Neural crest cell (in vitro differentiated cells): Measurements from ENCODE around the gene POTEG. TPM values are rescaled to one million over a fixed set of nuclear protein-coding genes. Genes with fewer than 3 reads are reported as not detected.
"Not testable (repeated sequence)": the region's sequence is repeated elsewhere in the genome, so short reads cannot be mapped to it uniquely, and the experiment has no call there.

Experiments
- DNase-seq: peaks from one replicate; pipeline ENCODE4 v3.0.0; 2021; ENCODE audit warnings: low read depth, mixed read lengths, low spot score
- H3K27ac Mint-ChIP-seq: one replicate; pipeline ENCODE4 v1.8.0; 2021; ENCODE audit warnings: mild to moderate bottlenecking, mixed read lengths; ENCODE audit not compliant: unreplicated experiment
- H3K27me3 Mint-ChIP-seq: 2 replicates; pipeline ENCODE4 v1.8.0; 2021; ENCODE audit warnings: low read depth, mild to moderate bottlenecking, mixed read lengths
- H3K36me3 Mint-ChIP-seq: 2 replicates; pipeline ENCODE4 v1.8.0; 2021; ENCODE audit warnings: low read depth, mild to moderate bottlenecking, mixed read lengths
- H3K4me1 Mint-ChIP-seq: 2 replicates; pipeline ENCODE4 v1.8.0; 2021; ENCODE audit warnings: mixed read lengths
- H3K4me3 Mint-ChIP-seq: one replicate; pipeline ENCODE4 v1.8.0; 2021; ENCODE audit warnings: mild to moderate bottlenecking, mixed read lengths
- H3K9me3 Mint-ChIP-seq: 2 replicates; pipeline ENCODE4 v1.8.0; 2021; ENCODE audit warnings: mixed read lengths
- long read RNA-seq: library from polyadenylated mRNA; unstranded; transcript quantifications from one replicate; pipeline ENCODE4 v2.0.0, GENCODE V29; 2020
- total RNA-seq: library from RNA; stranded (reverse); gene quantifications from 2 replicates; pipeline ENCODE4 v1.2.1, GENCODE V29; 2021

POTEG gene
- not detected in 2 replicates for total RNA-seq
- long read RNA-seq: 0 reads

DNA sequence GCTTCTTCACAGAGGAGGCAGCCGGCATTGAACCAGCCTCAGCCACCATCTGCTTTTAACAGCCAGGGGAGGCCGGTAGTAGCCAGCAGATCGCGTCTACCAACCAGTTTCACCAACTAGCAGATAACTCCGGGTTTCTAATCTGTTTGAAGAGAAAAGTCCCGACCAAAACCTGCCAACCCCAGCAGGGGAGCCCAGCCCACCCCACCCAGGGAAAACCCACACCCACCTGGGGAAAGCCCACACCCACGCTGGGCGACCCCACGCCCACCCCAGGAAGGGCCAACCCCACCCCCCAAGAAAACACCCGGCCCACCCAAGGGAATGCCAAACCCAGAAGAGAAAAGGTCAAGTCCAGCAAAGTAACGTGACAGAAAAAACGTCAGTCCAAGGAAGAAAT lies at the start of gene POTEG:
POTEG (minus strand) TSS at position 101 of the 400 bp plus-strand sequence; CDS start at position 49, 52 bp downstream.
- not testable (repeated sequence) for H3K4me3 Mint-ChIP-seq, H3K4me1 Mint-ChIP-seq, H3K36me3 Mint-ChIP-seq, DNase-seq, H3K9me3 Mint-ChIP-seq, H3K27me3 Mint-ChIP-seq, H3K27ac Mint-ChIP-seq

DNA sequence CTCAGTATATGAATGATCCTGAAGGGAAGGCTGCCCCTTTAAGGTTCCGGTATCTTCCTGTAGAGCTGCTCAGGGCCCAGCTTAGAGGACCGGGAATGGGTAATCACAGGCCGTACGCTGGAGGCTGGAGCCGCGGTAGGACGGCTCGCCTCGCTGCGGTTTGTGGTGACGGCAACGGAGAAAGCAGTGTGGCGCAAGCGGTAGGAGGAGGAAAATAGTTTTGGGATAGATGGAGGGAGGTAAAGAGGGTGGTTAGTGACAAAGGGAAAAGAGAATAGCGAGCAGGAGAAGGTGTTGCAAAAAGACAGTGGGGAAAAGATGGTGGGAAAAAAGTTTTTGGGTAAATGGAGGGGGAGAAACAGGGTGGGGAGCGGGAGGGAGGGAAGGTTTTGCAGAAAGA lies 48.0 kb upstream of the POTEG start:
- not testable (repeated sequence) for H3K27ac Mint-ChIP-seq, H3K27me3 Mint-ChIP-seq, H3K4me1 Mint-ChIP-seq, DNase-seq, H3K9me3 Mint-ChIP-seq, H3K36me3 Mint-ChIP-seq, H3K4me3 Mint-ChIP-seq

DNA sequence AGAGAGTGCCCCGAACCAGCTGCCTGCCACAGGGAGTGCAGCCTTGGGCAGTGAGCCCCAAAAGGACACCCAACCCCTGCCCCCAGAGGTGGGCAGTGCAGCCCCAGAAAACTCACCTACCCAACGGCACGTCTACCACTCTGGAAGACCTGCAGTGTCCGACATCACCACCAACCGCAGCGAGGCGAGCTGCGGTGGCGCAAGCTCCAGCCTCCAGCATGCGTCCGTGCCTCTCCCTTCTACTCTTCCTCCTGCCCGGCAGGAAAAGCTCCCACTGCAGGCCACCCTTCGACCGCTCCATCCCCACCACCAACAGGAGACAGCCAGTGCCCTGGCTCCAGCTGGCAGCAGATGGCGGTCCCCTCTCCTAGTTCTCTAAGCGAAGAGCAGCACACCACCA lies 47.3 kb upstream of the POTEG start:
- not testable (repeated sequence) for H3K4me1 Mint-ChIP-seq, H3K27ac Mint-ChIP-seq

DNA sequence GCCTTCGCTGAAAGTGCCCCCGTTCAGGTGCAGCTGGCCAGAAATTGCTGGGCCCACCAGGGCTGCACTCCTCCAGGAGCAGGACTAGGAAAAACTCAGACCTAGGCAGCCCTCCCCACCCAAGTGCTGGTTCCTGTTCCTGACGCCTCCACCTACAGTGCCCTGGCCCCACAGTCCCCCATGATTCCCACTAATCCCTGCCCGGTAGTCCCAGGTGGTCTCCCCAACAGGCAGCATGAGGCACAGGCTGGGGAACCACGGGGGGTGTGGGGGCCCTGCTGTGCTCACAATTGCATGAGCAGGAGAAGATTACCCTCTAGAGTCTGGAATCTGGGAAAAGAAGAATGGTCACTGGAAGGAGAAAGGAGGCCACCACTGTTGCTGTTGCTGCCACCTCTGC lies 46.4 kb upstream of the POTEG start:
- not testable (repeated sequence) for H3K4me3 Mint-ChIP-seq, H3K4me1 Mint-ChIP-seq, H3K27me3 Mint-ChIP-seq, DNase-seq, H3K27ac Mint-ChIP-seq, H3K9me3 Mint-ChIP-seq, H3K36me3 Mint-ChIP-seq

More for the DNA sequence above, 47.3 kb upstream of the POTEG start:
- not testable (repeated sequence) for DNase-seq, H3K27me3 Mint-ChIP-seq, H3K4me3 Mint-ChIP-seq, H3K36me3 Mint-ChIP-seq, H3K9me3 Mint-ChIP-seq

DNA sequence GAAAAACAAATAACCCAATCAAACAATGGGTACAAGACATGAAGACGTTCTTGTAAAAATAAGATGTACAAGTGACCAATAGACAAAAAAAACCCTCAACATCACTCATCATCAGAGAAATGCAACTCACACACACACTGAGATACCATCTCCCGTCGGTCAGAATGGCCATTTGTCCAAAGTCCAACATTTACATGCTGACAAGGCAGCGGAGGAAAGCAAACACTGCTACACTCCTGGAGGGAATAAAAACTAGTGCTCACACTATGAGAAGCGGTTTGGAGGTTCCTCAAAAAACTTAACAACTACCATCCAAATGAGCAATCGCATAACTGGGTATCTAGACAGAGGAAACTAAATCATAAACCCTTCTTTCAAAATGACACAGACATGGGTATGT lies 11.6 kb upstream of the POTEG start:
- not testable (repeated sequence) for H3K27me3 Mint-ChIP-seq, DNase-seq, H3K27ac Mint-ChIP-seq, H3K9me3 Mint-ChIP-seq, H3K4me1 Mint-ChIP-seq, H3K4me3 Mint-ChIP-seq, H3K36me3 Mint-ChIP-seq

DNA sequence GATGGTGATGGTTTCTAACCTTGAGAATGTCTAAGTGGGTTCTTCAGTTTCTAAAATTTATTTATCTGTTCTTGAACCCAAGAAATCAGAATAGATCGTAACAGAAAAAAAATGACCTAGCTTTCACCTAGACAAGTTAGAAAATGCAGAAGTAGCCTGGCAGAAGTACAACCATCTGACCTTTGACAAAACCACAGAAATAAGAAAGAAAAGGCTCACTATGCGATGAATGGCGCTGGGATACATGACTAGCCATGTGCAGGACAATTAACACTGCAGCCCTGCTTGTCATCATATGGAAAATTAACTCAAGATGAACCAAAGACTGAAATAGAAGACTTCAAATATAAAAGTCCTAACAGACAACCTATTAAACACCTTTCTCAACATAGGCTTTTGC lies 5.7 kb upstream of the POTEG start:
- H3K4me3 Mint-ChIP-seq, DNase-seq, H3K4me1 Mint-ChIP-seq, H3K27me3 Mint-ChIP-seq, H3K9me3 Mint-ChIP-seq, H3K36me3 Mint-ChIP-seq, H3K27ac Mint-ChIP-seq: not testable (repeated sequence)

DNA sequence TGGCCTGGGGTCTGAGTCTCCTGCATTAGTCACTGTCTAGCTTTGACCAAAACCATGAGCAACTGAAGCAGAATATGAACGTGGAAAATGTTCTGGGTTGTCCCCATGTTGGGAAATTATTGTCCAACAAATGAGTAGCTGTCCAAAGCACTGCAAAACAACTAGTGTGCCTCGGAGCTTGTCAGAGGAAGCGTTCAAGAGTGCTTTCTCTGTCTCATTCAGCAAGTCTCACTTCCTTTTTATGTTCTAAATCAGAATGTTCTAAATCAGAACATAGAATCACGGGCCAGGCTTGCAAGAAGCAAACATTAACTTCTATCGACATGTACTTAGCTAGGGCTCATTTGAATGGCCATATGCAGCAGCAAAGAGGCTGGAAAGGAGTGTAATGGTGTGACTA lies 5.1 kb upstream of the POTEG start:
- H3K27me3 Mint-ChIP-seq, H3K4me1 Mint-ChIP-seq, H3K36me3 Mint-ChIP-seq, DNase-seq, H3K27ac Mint-ChIP-seq, H3K9me3 Mint-ChIP-seq, H3K4me3 Mint-ChIP-seq: not testable (repeated sequence)

DNA sequence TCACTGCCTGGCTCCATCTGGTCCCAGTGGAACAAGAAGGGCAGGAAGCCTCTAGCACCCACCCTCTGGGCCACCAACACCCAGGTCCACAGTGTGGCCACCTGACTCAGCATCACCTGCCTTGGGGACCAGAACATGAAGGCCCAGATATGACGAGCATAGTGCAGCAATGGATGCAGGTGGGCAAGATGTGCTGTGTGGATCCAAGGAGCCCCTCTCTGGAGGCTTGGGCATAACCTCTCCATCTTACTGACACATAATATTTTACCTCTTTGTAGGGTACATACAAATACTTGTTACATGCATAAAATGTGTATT lies 2.9 kb upstream of the POTEG start:
- not testable (repeated sequence) for DNase-seq, H3K4me1 Mint-ChIP-seq, H3K27me3 Mint-ChIP-seq, H3K36me3 Mint-ChIP-seq, H3K27ac Mint-ChIP-seq, H3K9me3 Mint-ChIP-seq, H3K4me3 Mint-ChIP-seq

DNA sequence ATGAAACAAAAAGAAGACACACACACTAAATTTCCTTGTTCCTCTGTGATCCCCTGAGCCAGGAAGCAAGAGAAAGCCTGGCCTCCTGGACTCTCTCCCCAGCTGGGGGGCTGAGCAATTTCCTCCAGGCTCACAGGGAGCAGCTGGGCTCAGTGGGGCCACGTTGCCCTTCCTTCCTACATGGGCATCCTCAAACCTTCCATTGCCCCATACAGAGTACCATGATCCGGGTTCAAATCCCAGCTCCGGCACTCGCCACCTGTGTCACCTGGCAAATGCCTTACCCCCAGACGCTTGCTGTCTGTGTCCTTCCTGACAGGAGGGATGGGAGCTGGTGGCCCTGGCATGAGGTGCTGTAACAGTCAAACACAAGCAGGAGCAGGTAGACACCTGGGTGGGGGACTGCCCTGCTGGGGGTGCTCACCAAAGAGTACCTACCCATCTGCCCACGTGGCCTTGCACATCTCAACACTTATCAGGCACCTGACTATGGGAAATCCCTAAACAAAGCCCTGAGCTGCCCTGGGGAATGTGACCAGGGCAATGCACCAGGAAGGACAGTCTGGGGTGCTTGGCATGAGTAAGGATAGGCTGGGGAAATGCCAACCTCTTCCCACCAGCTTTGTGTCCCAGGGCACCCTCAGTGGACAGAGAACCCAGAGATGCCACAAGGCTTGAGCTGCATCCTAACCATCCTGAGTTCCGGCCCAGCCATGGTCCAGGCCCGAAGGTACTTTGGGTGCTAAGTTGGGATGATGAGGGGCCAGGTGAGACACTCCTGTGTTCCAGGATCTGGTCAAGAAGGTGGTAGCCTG lies 2.4 kb upstream of the POTEG start:
- not testable (repeated sequence) for H3K27me3 Mint-ChIP-seq, H3K4me1 Mint-ChIP-seq

DNA sequence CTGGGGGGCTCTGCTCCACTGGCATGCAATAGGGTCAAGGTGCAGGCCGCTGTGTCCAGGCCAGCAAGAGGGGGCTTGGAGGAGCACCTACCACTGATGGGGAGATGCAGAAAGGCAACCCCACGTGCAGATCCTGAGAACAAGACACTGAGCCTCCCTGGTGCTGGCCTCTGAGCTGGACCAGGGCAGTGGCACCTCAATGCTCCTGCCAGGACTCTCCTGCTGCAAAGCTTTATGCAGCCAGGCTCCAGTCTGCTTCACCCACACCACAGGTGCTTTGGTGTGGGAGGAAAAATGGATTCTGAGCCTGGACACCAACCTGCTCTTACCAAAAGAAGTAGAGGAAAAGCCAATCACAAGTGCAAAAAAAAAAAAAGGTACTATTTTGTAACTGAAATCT lies 1.7 kb upstream of the POTEG start:
- H3K4me3 Mint-ChIP-seq, H3K27me3 Mint-ChIP-seq, DNase-seq, H3K9me3 Mint-ChIP-seq, H3K4me1 Mint-ChIP-seq, H3K36me3 Mint-ChIP-seq, H3K27ac Mint-ChIP-seq: not testable (repeated sequence)

More for the DNA sequence above, 2.4 kb upstream of the POTEG start:
- not testable (repeated sequence) for H3K4me3 Mint-ChIP-seq, DNase-seq, H3K27ac Mint-ChIP-seq, H3K36me3 Mint-ChIP-seq, H3K9me3 Mint-ChIP-seq

DNA sequence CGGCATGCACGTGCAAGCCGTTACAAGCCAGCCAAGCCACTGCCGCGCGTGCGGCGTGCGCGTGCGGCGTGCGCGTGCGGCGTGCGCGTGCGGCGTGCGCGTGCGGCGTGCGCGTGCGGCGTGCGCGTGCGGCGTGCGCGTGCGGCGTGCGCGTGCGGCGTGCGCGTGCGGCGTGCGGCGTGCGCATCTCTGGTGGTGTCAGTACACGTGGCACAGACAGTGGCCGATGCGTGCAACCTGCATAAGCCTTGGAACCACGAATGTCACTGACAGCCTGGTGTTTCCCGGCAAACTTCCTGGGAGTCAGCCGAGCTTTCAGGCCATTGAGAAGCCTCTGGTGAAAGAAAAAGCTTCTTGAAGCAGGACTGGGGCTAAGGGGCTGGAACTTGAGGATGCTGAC lies 750 bp upstream of the POTEG start:
- H3K36me3 Mint-ChIP-seq, H3K4me3 Mint-ChIP-seq, H3K4me1 Mint-ChIP-seq, H3K27ac Mint-ChIP-seq, H3K27me3 Mint-ChIP-seq, DNase-seq, H3K9me3 Mint-ChIP-seq: not testable (repeated sequence)

DNA sequence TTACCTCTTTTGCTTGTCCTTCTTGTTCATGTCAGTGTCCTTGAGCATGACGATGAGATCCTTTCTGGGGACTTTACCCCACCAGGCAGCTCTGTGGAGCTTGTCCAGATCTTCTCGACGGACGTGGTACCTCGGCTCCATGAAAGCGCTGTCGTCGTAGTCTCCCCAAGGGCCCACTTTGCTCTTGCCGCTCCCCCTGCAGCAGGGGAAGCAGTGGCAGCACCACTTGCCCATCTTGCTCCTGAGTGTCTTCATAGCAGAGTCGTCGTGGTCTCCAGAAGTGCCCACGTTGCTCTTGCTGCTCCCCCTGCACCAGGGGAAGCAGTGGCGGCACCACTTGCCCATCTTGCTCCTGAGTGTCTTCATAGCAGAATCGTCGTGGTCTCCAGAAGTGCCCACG lies 376 bp downstream of the POTEG start:
- H3K4me3 Mint-ChIP-seq, H3K27ac Mint-ChIP-seq, H3K4me1 Mint-ChIP-seq, H3K27me3 Mint-ChIP-seq, H3K9me3 Mint-ChIP-seq, DNase-seq, H3K36me3 Mint-ChIP-seq: not testable (repeated sequence)

DNA sequence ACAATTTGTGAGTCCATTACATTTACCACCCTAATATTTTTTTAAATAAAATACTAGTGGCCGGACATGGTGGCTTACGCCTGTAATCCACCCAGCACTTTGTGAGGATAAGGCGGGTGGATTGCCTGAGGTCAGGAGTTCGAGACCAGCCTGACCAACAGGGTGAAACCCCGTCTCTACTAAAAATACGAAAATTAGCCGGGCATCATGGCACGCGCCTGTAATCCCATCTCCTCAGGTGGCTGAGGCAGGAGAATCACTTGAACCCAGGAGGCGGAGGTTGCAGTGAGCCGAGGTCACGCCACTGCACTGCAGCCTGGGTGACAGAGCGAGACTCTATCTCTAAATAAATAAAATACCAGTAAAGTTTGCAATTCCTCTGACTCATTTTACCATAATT lies 25.6 kb downstream of the POTEG start:
- H3K9me3 Mint-ChIP-seq, H3K4me1 Mint-ChIP-seq, H3K36me3 Mint-ChIP-seq, H3K27me3 Mint-ChIP-seq, DNase-seq, H3K27ac Mint-ChIP-seq, H3K4me3 Mint-ChIP-seq: not testable (repeated sequence)

DNA sequence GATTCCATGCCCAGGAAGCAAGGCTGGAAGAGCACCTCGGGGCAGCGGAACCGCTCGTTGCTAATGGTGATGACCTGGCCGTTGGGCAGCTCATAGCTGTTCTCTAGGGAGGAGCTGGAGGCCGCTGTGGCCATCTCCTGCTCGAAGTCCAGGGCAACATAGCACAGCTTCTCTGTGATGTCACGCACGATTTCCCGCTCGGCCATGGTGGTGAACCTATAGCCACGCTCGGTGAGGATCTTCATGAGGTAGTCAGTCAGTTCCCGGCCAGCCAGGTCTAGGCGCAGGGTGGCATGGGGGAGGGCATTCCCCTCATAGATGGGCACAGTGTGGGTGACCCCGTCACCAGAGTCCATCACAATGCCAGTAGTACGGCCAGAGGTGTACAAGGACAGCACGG lies 32.0 kb downstream of the POTEG start:
- not testable (repeated sequence) for H3K9me3 Mint-ChIP-seq, H3K27ac Mint-ChIP-seq, DNase-seq, H3K27me3 Mint-ChIP-seq, H3K4me3 Mint-ChIP-seq, H3K4me1 Mint-ChIP-seq, H3K36me3 Mint-ChIP-seq
